Stomach (tissue), 4 donors: ENCODE measurements around the gene PHRF1.
A peak's percentile ranks its signal among the peaks of the same experiment; 100 is the strongest.

Experiments
- EP300 ChIP-seq: sonication (generic); formaldehyde crosslinking; IDR thresholded peaks from one replicate; pipeline ENCODE4 v1.6.1; 2017; ENCODE audit warnings: antibody characterized with exemption
- POLR2A ChIP-seq, 4 donors: fragments of 450-650 bp; IDR thresholded peaks; one replicate each; pipeline ENCODE4 v1.6.1; 2016; ENCODE audit warnings: antibody characterized with exemption in 4 of 4, control low read depth in 2 of 4, mild to moderate bottlenecking in 1 of 4, moderate library complexity in 1 of 4
- TF ChIP-seq, protein P1 (sequence below), 7 experiments: fragments of 450-650 bp in 4 of 7; fragments of 200-600 bp in 3 of 7; sonication (generic) in 3 of 7; IDR thresholded peaks; one replicate each; pipeline ENCODE4 v1.5.1; 2016 to 2019; ENCODE audit warnings: antibody characterized with exemption in 7 of 7, control low read depth in 2 of 7, mild to moderate bottlenecking in 1 of 7

DNA sequence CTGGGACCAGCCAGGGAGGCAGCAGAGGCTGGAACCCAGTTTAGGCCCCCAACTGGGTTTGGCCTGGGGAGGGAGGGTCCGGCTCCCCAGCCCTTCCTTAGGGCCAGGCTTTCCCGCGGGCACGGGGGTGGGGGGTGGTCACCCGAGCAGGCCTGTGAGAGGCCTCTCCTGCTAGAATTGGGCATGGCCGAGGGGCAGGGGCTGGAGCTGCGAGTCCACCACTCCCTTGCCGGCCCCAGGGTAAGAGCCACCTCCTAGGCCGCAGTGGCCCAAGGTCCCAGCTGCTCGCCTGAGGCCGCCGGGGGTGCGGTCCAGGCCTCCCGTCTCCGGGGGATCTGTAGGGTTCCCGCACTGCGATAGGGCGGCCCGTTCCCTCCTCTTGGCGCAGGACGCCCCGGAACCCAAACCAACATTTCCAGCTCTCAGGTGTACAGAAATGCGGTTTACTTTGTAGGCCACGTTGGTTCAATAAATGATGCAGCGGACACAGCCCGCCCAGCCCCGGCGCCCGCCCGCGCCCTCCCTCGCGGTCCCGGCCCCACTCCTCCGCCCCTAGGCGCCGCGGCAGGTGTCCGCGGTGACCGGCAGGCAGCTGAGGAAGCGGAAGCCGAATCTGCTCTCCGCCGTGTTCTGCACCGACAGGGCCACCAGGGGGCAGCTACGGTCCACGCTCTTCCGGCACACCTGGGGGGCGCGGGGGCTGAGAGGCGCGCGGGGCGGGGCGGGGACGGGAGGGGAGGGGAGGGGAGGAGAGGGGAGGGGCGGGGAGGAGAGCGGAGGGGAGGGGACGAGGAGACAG, 21.6 kb upstream of the PHRF1 start:
- TF ChIP-seq EP300 = no peak
- TF ChIP-seq, protein P1, sequence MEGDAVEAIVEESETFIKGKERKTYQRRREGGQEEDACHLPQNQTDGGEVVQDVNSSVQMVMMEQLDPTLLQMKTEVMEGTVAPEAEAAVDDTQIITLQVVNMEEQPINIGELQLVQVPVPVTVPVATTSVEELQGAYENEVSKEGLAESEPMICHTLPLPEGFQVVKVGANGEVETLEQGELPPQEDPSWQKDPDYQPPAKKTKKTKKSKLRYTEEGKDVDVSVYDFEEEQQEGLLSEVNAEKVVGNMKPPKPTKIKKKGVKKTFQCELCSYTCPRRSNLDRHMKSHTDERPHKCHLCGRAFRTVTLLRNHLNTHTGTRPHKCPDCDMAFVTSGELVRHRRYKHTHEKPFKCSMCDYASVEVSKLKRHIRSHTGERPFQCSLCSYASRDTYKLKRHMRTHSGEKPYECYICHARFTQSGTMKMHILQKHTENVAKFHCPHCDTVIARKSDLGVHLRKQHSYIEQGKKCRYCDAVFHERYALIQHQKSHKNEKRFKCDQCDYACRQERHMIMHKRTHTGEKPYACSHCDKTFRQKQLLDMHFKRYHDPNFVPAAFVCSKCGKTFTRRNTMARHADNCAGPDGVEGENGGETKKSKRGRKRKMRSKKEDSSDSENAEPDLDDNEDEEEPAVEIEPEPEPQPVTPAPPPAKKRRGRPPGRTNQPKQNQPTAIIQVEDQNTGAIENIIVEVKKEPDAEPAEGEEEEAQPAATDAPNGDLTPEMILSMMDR (IDR thresholded peaks at IDR 0.05) = peak in 5 of 7 experiments; percentile 16 to 81 (median 56)
- no peak for TF ChIP-seq POLR2A (IDR thresholded peaks at IDR 0.05)
